ENCODE data around the gene AHCYL1. TPM values are rescaled to one million over a fixed set of nuclear protein-coding genes. Genes with fewer than 3 reads are reported as not detected.

AHCYL1 gene
- total RNA-seq, 1 experiment from 2014 or later, result 92.0 TPM

- no peak for TF ChIP-seq TCF7L2 (IDR thresholded peaks at IDR 0.05; ENCODE audit: borderline replicate concordance, extremely low read depth, insufficient read depth, insufficient read length)
- no peak for TF ChIP-seq EGR1 (IDR thresholded peaks at IDR 0.05; ENCODE audit: low read depth)
- TF ChIP-seq RAD21 (IDR thresholded peaks at IDR 0.05; ENCODE audit: low read depth), result no peak
- TF ChIP-seq EZH2phosphoT487 (IDR thresholded peaks at IDR 0.05; ENCODE audit: borderline replicate concordance), result no peak
- no peak for TF ChIP-seq FOSL1 (IDR thresholded peaks at IDR 0.05; ENCODE audit: low read depth)
- TF ChIP-seq ZFX (IDR thresholded peaks at IDR 0.05), result no peak
- no peak for TF ChIP-seq MAX (IDR thresholded peaks at IDR 0.05)
Observed at GRCh38 chr1:109997204-109997866, 12.8 kb downstream of the AHCYL1 start (continued).

DNA sequence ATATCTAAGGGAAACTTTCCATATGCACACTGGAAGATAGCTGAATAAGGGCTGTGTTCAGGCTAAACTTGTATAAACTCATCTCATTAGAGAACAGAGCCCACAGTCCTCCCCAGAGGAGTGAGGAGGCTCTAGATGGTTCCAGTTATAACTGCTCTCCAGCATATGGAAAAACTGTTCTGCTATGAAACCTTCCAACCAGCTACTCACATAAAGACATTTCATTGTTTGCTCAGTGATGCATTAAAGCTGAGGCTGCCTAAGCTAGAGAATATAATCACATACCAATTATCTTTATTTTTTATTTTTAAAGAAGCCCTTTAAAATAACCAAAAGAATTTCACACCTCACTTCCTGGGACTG is 13.3 kb downstream of the AHCYL1 start:
- RAD21 ChIA-PET (ENCODE audit: low non-redundant PET in 1 of 2, low total read pairs in 2 of 2, uncharacterized antibody in 2 of 2, unreplicated experiment in 2 of 2), result no interaction called here
- Histone ChIP-seq H3K4me1 (ENCODE audit: control insufficient read depth in 1 of 2, insufficient read depth in 2 of 2, low read length in 2 of 2) (peaks cover 5 to 10% of the 10 kb centered on the region in 2 experiments), H3K36me3 (ENCODE audit: control insufficient read depth in 1 of 2, insufficient read depth in 2 of 2, low read length in 2 of 2) (peaks cover 0 to 2% of the 10 kb centered on the region in 2 experiments; a peak in 1 of 4 replicates), H3K4me3 (replicated peaks in 1 of 2; ENCODE audit: low read depth in 1 of 2, low read length in 2 of 2) (no peak overlapping the region), H3K27me3 (ENCODE audit: insufficient read depth, low read length) (no peaks in the 10 kb centered on the region), H3K9ac (ENCODE audit: low read length) (no peak overlapping the region), H3K9me2 (ENCODE audit: insufficient read depth) (no peaks in the 10 kb centered on the region), H2AFZ (ENCODE audit: low read depth, low read length, poor library complexity, severe bottlenecking) (no peak overlapping the region), H3K4me2 (ENCODE audit: low read length) (no peak overlapping the region), H3K9me3 (ENCODE audit: control insufficient read depth in 1 of 2, insufficient read depth in 1 of 2, low read depth in 1 of 2, low read length in 2 of 2) (no peaks in the 10 kb centered on the region), H4K20me1 (ENCODE audit: insufficient read depth) (no peaks in the 10 kb centered on the region), H3K27ac (ENCODE audit: low read depth, low read length) (no peak overlapping the region), H3K79me2 (ENCODE audit: insufficient read depth, low read length) (peaks cover 86% of the 10 kb centered on the region)
- POLR2A ChIA-PET, result interaction anchor here (1.6 kb wide), 1 partner anchor 13 kb away, joined by 4 read pairs; the partner anchor contains the start of gene AHCYL1
- intact Hi-C loops (cut with micrococcal nuclease), result no loop called here
- ATAC-seq (no peak), DNase-seq (ENCODE audit: low read depth, low spot score) (no peak)
- TF ChIP-seq RAD21 (IDR thresholded peaks at IDR 0.05; ENCODE audit: low read depth) (no peak), SP1 (IDR thresholded peaks at IDR 0.05; ENCODE audit: low read depth) (no peak), TCF7L2 (IDR thresholded peaks at IDR 0.05; ENCODE audit: borderline replicate concordance, extremely low read depth, insufficient read depth, insufficient read length) (no peak), POLR2AphosphoS5 (IDR thresholded peaks at IDR 0.05; ENCODE audit: low read depth, low read length) (no peak), ATF3 (IDR thresholded peaks at IDR 0.05) (no peak), SRF (IDR thresholded peaks at IDR 0.05; ENCODE audit: low read depth) (no peak), ZNF274 (IDR thresholded peaks at IDR 0.05; ENCODE audit: low read depth, low read length) (no peak), CBX3 (IDR thresholded peaks at IDR 0.05; ENCODE audit: low read depth) (no peak), JUND (IDR thresholded peaks at IDR 0.05) (no peak)
- no TSS peak for BruUV-seq (replicated peaks)
- CTCF ChIA-PET, result interaction anchor here (5.2 kb wide), 1 partner anchor 14 kb away, joined by 28 read pairs; the partner anchor contains the start of gene AHCYL1
